Fibroblast of mammary gland (primary cell): Measurements from ENCODE around the gene FGGY.

Experiments used
- DNase-seq: peaks from one replicate; pipeline ENCODE4 v3.0.0-alpha.2; 2010; ENCODE audit warnings: low read depth
- H3K4me3 ChIP-seq: 2 replicates; pipeline ENCODE4 v1.5.1; 2011; ENCODE audit warnings: low read depth, mild to moderate bottlenecking, low read length, moderate library complexity; ENCODE audit not compliant: control insufficient read depth
- TF ChIP-seq, protein P1 (sequence below): conservative IDR thresholded peaks from 2 replicates; pipeline ENCODE4 v1.5.1; 2011; ENCODE audit warnings: low read depth, low read length, inconsistent platforms; ENCODE audit not compliant: control insufficient read depth, insufficient read depth

Gene FGGY

DNA sequence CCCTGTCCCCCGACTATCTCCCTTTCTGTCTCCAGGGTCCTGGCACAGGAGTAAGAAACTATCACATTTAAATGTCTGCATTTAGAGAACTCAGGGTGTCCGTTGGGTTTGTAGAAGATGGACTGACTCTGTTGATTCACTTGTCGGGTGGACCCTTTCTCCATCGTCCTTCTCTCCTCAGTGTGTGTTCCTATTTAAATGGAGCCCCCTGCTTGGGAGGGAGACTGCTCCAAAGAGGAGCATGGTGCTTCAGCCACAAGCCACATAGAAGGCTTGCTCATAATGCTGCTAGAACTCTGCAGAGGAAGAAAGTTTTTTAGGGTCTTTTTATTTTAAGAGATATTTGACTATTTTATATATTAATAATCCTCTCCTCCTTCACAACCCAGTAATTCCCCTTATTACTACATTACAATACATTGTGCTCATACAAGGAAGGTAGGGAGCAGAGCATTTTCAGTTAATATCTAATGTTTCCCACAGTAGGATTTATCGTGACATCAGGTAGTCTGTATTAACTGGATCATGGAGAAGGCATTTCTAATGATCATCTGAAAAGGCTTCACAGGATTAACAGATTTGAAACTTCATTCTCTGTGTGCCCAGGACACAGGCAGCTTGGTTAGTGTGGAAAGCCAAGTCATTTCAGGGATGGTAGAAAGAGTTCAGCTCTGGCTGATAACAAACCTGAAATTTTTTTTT lies 13.8 kb downstream of the FGGY start:
- H3K4me3 ChIP-seq = no peak overlapping the region
- no peak for DNase-seq
- TF ChIP-seq, protein P1, sequence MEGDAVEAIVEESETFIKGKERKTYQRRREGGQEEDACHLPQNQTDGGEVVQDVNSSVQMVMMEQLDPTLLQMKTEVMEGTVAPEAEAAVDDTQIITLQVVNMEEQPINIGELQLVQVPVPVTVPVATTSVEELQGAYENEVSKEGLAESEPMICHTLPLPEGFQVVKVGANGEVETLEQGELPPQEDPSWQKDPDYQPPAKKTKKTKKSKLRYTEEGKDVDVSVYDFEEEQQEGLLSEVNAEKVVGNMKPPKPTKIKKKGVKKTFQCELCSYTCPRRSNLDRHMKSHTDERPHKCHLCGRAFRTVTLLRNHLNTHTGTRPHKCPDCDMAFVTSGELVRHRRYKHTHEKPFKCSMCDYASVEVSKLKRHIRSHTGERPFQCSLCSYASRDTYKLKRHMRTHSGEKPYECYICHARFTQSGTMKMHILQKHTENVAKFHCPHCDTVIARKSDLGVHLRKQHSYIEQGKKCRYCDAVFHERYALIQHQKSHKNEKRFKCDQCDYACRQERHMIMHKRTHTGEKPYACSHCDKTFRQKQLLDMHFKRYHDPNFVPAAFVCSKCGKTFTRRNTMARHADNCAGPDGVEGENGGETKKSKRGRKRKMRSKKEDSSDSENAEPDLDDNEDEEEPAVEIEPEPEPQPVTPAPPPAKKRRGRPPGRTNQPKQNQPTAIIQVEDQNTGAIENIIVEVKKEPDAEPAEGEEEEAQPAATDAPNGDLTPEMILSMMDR = no peak

DNA sequence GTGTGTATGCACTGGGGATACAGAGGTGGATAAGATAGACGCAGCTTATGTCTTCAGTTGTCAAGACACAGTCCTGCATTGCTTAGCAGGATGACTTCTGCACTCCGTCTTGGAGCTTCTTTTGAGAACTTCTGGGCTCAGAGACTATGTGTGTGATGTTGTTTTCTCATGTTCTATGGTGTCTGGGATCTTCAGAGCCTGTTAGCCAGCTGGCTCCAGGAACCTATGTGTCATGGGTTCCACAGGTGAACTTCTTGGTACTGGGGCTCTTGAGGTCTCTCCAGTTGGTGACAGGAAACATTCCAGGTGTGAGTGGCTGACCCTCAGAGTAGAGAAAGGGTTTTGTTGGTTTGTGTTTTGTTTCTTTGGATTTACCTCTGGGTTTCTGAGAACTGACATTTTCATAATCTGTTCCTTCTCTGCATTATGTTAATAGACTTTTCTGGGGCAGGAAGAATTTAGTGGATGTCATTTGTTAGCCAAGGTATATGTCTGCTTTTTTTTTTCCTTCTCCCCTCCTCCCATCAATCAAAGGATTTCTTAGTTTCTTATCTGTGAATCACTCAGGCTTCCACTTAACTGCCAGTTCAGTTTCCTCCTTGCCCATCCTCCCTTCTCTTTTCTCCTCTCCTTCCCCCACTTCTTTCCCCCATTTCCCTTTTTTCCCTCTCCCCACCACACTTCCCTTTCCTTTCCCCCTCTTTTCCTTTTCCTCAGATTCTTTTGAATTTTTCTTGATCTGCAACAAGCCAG lies 18.1 kb downstream of the FGGY start:
- TF ChIP-seq, protein P1 = no peak
- DNase-seq = no peak
- H3K4me3 ChIP-seq = no peak overlapping the region

DNA sequence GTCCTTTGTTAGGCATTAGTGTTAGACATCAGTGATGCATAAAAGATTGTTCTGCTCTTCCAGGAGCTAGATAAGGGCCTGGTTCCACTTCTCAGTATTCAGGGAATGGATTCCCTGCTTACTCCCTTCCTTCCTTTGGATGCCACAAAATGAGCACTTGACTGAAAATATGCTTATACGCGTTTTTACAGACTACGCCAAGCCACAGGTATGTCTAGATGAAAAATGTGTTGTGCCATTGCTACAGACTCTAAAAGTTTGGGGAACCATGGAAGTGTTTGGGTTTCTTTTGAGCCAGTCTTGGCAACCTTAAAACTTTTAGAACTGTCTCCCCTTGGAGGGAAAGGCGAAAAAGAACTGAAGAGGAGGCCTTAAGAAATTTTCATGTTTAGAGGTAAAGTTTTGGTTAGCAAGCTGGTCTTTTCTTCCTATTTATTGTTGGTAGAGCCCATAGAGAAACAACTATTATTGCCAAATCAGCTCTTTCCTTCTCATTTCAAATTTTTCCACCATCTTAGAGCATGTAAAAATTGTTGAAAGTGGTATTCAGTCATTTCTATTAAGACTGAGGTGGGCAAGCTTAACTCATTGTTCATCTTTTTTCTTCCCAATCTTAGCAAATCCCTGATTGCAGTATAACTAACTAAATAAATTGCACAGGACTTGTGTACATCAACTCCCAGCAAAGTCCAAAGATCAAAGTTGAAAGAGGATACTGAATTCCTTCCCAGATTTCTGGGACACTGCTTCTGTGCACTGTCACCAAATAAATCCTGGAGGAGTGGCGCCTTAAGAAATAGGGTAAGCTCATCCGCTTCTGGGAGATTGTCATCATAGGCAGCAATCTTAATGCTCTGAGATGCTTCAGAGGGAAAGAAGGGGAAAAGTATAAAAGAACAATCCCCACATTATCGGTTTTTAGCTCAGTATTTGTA lies 18.9 kb downstream of the FGGY start:
- no peak for DNase-seq
- TF ChIP-seq, protein P1 = no peak
- no peak overlapping the region for H3K4me3 ChIP-seq

DNA sequence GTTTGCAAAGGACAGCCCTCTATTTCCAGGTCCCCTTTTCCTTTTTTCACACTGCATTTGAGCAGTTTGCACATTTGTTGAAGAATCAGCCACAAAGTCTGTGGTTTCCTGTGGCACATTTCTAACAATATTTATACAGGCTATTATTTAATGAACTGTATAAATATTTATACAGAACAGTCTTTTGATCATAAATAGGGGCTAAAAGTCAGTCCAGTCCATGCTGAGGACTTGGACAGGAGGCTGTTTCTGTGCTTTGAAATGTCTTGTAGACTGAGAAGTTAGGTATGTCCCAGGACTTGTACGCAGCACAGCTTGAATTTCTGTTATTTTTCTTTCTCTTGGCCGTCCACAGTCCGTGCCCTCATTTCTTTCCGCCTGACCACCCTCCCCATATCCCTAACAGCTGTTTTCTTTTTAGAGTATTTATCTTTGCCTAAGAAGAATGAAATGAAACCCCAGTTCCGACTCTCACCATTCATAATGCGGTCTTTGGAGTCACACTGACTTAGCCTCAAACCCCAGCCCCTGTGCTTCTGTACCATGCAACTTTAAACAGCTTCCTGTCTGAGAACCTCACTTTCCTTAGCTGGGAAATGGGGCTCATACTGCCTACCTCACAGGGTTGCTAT lies 19.7 kb downstream of the FGGY start:
- H3K4me3 ChIP-seq = no peak overlapping the region
- no peak for DNase-seq
- TF ChIP-seq, protein P1 = no peak

DNA sequence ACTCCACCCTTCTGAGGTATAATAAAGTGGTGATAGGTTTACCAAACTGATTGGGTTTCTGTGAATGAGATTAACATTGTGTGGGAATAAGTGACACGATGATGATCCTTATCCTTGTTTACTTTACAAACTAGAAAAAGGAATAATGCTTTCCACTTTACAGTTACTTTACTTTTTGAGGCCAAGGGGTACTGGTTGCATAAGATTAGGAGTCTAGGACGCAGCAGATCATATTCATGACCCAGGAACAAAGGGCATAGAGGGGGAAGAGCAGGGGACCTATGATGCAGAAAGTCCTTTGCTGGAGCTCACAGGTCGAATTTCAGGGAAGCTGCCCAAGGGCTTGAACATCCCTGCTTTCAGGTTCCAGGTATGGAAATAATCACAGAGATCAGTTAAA lies 20.4 kb downstream of the FGGY start:
- H3K4me3 ChIP-seq = no peak overlapping the region
- DNase-seq = no peak
- TF ChIP-seq, protein P1 = no peak

DNA sequence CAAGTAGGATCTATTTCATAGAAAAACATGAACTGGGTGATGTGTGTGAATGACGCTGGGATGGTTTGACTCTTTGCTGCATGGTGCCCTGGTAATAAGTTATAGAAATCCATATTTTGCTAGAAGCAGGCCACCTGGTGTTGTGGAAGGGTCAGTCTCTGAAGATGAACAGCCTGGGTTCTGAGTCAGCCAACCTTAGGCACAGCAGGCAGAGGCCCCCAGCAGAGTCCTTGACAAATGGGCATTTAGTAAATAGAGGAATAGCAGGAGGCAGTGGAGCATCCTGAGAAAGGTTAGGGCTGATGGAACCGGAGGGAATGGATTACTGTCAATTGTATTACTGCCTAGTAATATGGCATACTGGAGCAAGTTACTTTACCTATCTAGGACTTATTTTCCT lies 20.9 kb downstream of the FGGY start:
- TF ChIP-seq, protein P1 = no peak
- DNase-seq = peak; percentile 15
- no peak overlapping the region for H3K4me3 ChIP-seq
